HUES6 (cell line): ENCODE data around the gene TMPRSS13.

ENCODE experiments used
- H3K27ac ChIP-seq: 2 replicates; pipeline ENCODE4 v1.7.0; 2013; ENCODE audit warnings: low read depth, mild to moderate bottlenecking, low read length, inconsistent platforms
- H3K27me3 ChIP-seq: 2 replicates; pipeline ENCODE4 v1.6.1; 2013; ENCODE audit warnings: low read length; ENCODE audit not compliant: control insufficient read depth, insufficient read depth
- H3K36me3 ChIP-seq: 2 replicates; pipeline ENCODE4 v1.6.1; 2013; ENCODE audit warnings: low read length; ENCODE audit not compliant: control insufficient read depth, insufficient read depth
- H3K4me1 ChIP-seq: 2 replicates; pipeline ENCODE4 v1.6.1; 2013; ENCODE audit warnings: low read length; ENCODE audit not compliant: control insufficient read depth, insufficient read depth
- H3K4me3 ChIP-seq: 2 replicates; pipeline ENCODE4 v1.5.1; 2013; ENCODE audit warnings: low read depth, low read length
- H3K9ac ChIP-seq: one replicate; pipeline ENCODE4 v1.6.1; 2013; ENCODE audit warnings: mild to moderate bottlenecking, low read length
- H3K9me3 ChIP-seq: 2 replicates; pipeline ENCODE4 v1.6.1; 2013; ENCODE audit warnings: low read depth, low read length; ENCODE audit not compliant: control insufficient read depth, insufficient read depth

TMPRSS13 gene

GRCh38 chr11:117884994-117885393 is 44.2 kb downstream of the TMPRSS13 start:
- Histone ChIP-seq H3K36me3 (no peaks in the 10 kb centered on the region), H3K27me3 (peaks cover 22% of the 10 kb centered on the region), H3K9ac (no peak overlapping the region), H3K9me3 (no peaks in the 10 kb centered on the region), H3K4me1 (peaks cover 25% of the 10 kb centered on the region), H3K4me3 (no peak overlapping the region), H3K27ac (no peak overlapping the region)

GRCh38 chr11:117883063-117883462 is 46.1 kb downstream of the TMPRSS13 start:
- Histone ChIP-seq H3K36me3 (no peaks in the 10 kb centered on the region), H3K27me3 (peaks cover 41% of the 10 kb centered on the region), H3K4me1 (peaks cover 23% of the 10 kb centered on the region), H3K9ac (no peak overlapping the region), H3K9me3 (no peaks in the 10 kb centered on the region), H3K27ac (no peak overlapping the region), H3K4me3 (no peak overlapping the region)

GRCh38 chr11:117882311-117882905 is 46.8 kb downstream of the TMPRSS13 start:
- no peaks in the 10 kb centered on the region for H3K36me3 ChIP-seq
- peaks cover 48% of the 10 kb centered on the region for H3K27me3 ChIP-seq
- no peak overlapping the region for H3K9ac ChIP-seq
- no peaks in the 10 kb centered on the region for H3K9me3 ChIP-seq
- peaks cover 26% of the 10 kb centered on the region for H3K4me1 ChIP-seq
- no peak overlapping the region for H3K27ac ChIP-seq
- no peak overlapping the region for H3K4me3 ChIP-seq

GRCh38 chr11:117881217-117881616 is 48.0 kb downstream of the TMPRSS13 start:
- Histone ChIP-seq H3K27me3 (peaks cover 57% of the 10 kb centered on the region), H3K4me1 (peaks cover 31% of the 10 kb centered on the region), H3K36me3 (no peaks in the 10 kb centered on the region), H3K9me3 (no peaks in the 10 kb centered on the region), H3K4me3 (no peak overlapping the region), H3K27ac (no peak overlapping the region), H3K9ac (no peak overlapping the region)

- H3K4me1 ChIP-seq = peaks cover 32% of the 10 kb centered on the region
- no peak overlapping the region for H3K4me3 ChIP-seq
- H3K9ac ChIP-seq = no peak overlapping the region
- no peaks in the 10 kb centered on the region for H3K36me3 ChIP-seq
- H3K9me3 ChIP-seq = no peaks in the 10 kb centered on the region
- H3K27ac ChIP-seq = no peak overlapping the region
- H3K27me3 ChIP-seq = peaks cover 70% of the 10 kb centered on the region
Observed at GRCh38 chr11:117879516-117880480, 49.4 kb downstream of the TMPRSS13 start.

GRCh38 chr11:117878939-117879475 is 50.2 kb downstream of the TMPRSS13 start:
- Histone ChIP-seq H3K9me3 (no peaks in the 10 kb centered on the region), H3K36me3 (no peaks in the 10 kb centered on the region), H3K4me1 (peaks cover 38% of the 10 kb centered on the region), H3K4me3 (no peak overlapping the region), H3K27me3 (peaks cover 77% of the 10 kb centered on the region), H3K27ac (no peak overlapping the region), H3K9ac (no peak overlapping the region)

GRCh38 chr11:117878314-117878938 is 50.8 kb downstream of the TMPRSS13 start:
- Histone ChIP-seq H3K36me3 (no peaks in the 10 kb centered on the region), H3K9me3 (no peaks in the 10 kb centered on the region), H3K27ac (no peak overlapping the region), H3K4me1 (peaks cover 38% of the 10 kb centered on the region), H3K9ac (no peak overlapping the region), H3K4me3 (no peak overlapping the region), H3K27me3 (peaks cover 83% of the 10 kb centered on the region)

GRCh38 chr11:117877120-117877784 is 52.0 kb downstream of the TMPRSS13 start:
- Histone ChIP-seq H3K9me3 (no peaks in the 10 kb centered on the region), H3K9ac (no peak overlapping the region), H3K36me3 (no peaks in the 10 kb centered on the region), H3K4me3 (peak overlapping the region; percentile 74), H3K27me3 (peaks cover 95% of the 10 kb centered on the region), H3K27ac (no peak overlapping the region), H3K4me1 (peaks cover 31% of the 10 kb centered on the region)

- H3K9me3 ChIP-seq = no peaks in the 10 kb centered on the region
- H3K36me3 ChIP-seq = no peaks in the 10 kb centered on the region
- H3K27me3 ChIP-seq = peaks cover 98% of the 10 kb centered on the region
- H3K9ac ChIP-seq = peak within 1 kb of the TSS; percentile 67
- H3K27ac ChIP-seq = no peak within 1 kb of the TSS
- H3K4me1 ChIP-seq = peaks cover 31% of the 10 kb centered on the region
- H3K4me3 ChIP-seq = peak within 1 kb of the TSS; percentile 74
Observed at GRCh38 chr11:117876341-117877119, 52.7 kb downstream of the TMPRSS13 start, which contains the start of gene FXYD6. FXYD6 (minus strand) TSS chr11:117876658; CDS start chr11:117842776, 33,882 bp downstream.

- H3K27me3 ChIP-seq = peaks cover 96% of the 10 kb centered on the region
- H3K9ac ChIP-seq = peak overlapping the region; percentile 67
- H3K36me3 ChIP-seq = no peaks in the 10 kb centered on the region
- peaks cover 31% of the 10 kb centered on the region for H3K4me1 ChIP-seq
- H3K27ac ChIP-seq = no peak overlapping the region
- H3K9me3 ChIP-seq = no peaks in the 10 kb centered on the region
- peak overlapping the region; percentile 74 for H3K4me3 ChIP-seq
Observed at GRCh38 chr11:117876059-117876340, 53.2 kb downstream of the TMPRSS13 start.
